Endodermal cell (in vitro differentiated cells): ENCODE results near the gene ADGRL3. TPM values are rescaled to one million over a fixed set of nuclear protein-coding genes. Genes with fewer than 3 reads are reported as not detected.

Source experiments
- DNase-seq: peaks from one replicate; pipeline ENCODE4 v3.0.0-alpha.2; 2017
- H3K27ac ChIP-seq: 2 replicates; pipeline ENCODE4 v1.5.1; 2013; ENCODE audit warnings: mild to moderate bottlenecking, low read depth, low read length, moderate library complexity
- H3K27me3 ChIP-seq: 2 replicates; pipeline ENCODE4 v1.6.1; 2013; ENCODE audit warnings: mild to moderate bottlenecking, low read length, moderate library complexity; ENCODE audit not compliant: insufficient read depth, control insufficient read depth, poor library complexity, severe bottlenecking
- H3K36me3 ChIP-seq: 2 replicates; pipeline ENCODE4 v1.7.0; 2013; ENCODE audit warnings: mild to moderate bottlenecking, low read length, moderate library complexity; ENCODE audit not compliant: control insufficient read depth, insufficient read depth
- H3K4me1 ChIP-seq: one replicate; pipeline ENCODE4 v1.7.0; 2013; ENCODE audit warnings: low read length; ENCODE audit not compliant: control insufficient read depth, insufficient read depth
- H3K4me3 ChIP-seq: 2 replicates; pipeline ENCODE4 v1.5.1; 2013; ENCODE audit warnings: mild to moderate bottlenecking, low read length, moderate library complexity
- H3K9ac ChIP-seq: 2 replicates; pipeline ENCODE4 v1.6.1; 2013; ENCODE audit warnings: mild to moderate bottlenecking, low read length, moderate library complexity; ENCODE audit not compliant: poor library complexity, severe bottlenecking; ENCODE audit errors: extremely low read depth
- H3K9me3 ChIP-seq: 2 replicates; pipeline ENCODE4 v1.6.1; 2013; ENCODE audit warnings: mild to moderate bottlenecking, low read length, moderate library complexity; ENCODE audit not compliant: control insufficient read depth
- H3K27ac Mint-ChIP-seq: 2 replicates; pipeline ENCODE4 v1.8.0; 2020; ENCODE audit warnings: mixed read lengths
- H3K27me3 Mint-ChIP-seq: 2 replicates; pipeline ENCODE4 v1.8.0; 2021; ENCODE audit warnings: mild to moderate bottlenecking, mixed read lengths; ENCODE audit not compliant: insufficient read depth
- H3K36me3 Mint-ChIP-seq: 2 replicates; pipeline ENCODE4 v1.8.0; 2020; ENCODE audit warnings: low read depth, mixed read lengths
- H3K4me1 Mint-ChIP-seq: 2 replicates; pipeline ENCODE4 v1.8.0; 2020; ENCODE audit warnings: mixed read lengths
- H3K4me3 Mint-ChIP-seq: 2 replicates; pipeline ENCODE4 v1.8.0; 2020; ENCODE audit warnings: mild to moderate bottlenecking, moderate library complexity, mixed read lengths
- H3K9me3 Mint-ChIP-seq: 2 replicates; pipeline ENCODE4 v1.8.0; 2020; ENCODE audit warnings: mild to moderate bottlenecking, mixed read lengths
- CTCF ChIP-seq: fragments of 200-600 bp; sonication (generic); conservative IDR thresholded peaks from 2 replicates; pipeline ENCODE4 v1.5.0; 2021; ENCODE audit warnings: antibody characterized with exemption, mild to moderate bottlenecking
- WGBS, 2 experiments: methylation state at CpG; one replicate each; pipeline versions ENCODE4 v1.1.5 to v1.1.7; 2013; ENCODE audit warnings: missing lambda C conversion rate in 2 of 2, mixed read lengths in 1 of 2; ENCODE audit not compliant: insufficient coverage in 1 of 2, insufficient read length in 1 of 2; 5-methylcytosine and 5-hydroxymethylcytosine counted together
- total RNA-seq, 2 donors: library from RNA; stranded (reverse); fragmentation: NEBNext Ultra II Directional in 1 of 2; extraction: Animal tissue kit (Norgen Biotek cat#: 25700) in 1 of 2; gene quantifications; 2 replicates in 1 of 2; 3 replicates in 1 of 2; pipeline ENCODE4 v1.2.1, GENCODE V29; 2021

ADGRL3 gene
- total RNA-seq, 2 donors from 2014 or later = 9.9 to 10.3 TPM

- no peaks in the 10 kb centered on the region for H3K36me3 Mint-ChIP-seq
- no peaks in the 10 kb centered on the region for H3K4me1 ChIP-seq
- 0% methylated on average over 1 of the region's 1 CpG; no CpG with 5 or more reads in 1 of the 2 experiments for WGBS, 2 experiments
- H3K27ac Mint-ChIP-seq = no peak overlapping the region
- H3K4me3 ChIP-seq = no peak overlapping the region
- no peaks in the 10 kb centered on the region for H3K36me3 ChIP-seq
- H3K4me3 Mint-ChIP-seq = no peak overlapping the region
- no peaks in the 10 kb centered on the region for H3K9me3 Mint-ChIP-seq
- H3K9ac ChIP-seq = no peak overlapping the region
- no peaks in the 10 kb centered on the region for H3K9me3 ChIP-seq
- no peaks in the 10 kb centered on the region for H3K27me3 Mint-ChIP-seq
- no peaks in the 10 kb centered on the region for H3K4me1 Mint-ChIP-seq
- H3K27me3 ChIP-seq = no peaks in the 10 kb centered on the region
- H3K27ac ChIP-seq = no peak overlapping the region
- TF ChIP-seq CTCF = no peak
- DNase-seq = no peak
Measured at GRCh38 chr4:61162116-61162515, 38.0 kb upstream of the ADGRL3 start.

- no peak overlapping the region for H3K27ac ChIP-seq
- no peaks in the 10 kb centered on the region for H3K27me3 Mint-ChIP-seq
- 80% methylated on average over 1 of the region's 1 CpG; no CpG with 5 or more reads in 1 of the 2 experiments for WGBS, 2 experiments
- peaks cover 6% of the 10 kb centered on the region for H3K9me3 ChIP-seq
- H3K9ac ChIP-seq = no peak overlapping the region
- no peak overlapping the region for H3K4me3 ChIP-seq
- H3K4me1 ChIP-seq = no peaks in the 10 kb centered on the region
- H3K4me3 Mint-ChIP-seq = no peak overlapping the region
- no peak for TF ChIP-seq CTCF
- no peaks in the 10 kb centered on the region for H3K4me1 Mint-ChIP-seq
- no peak overlapping the region for H3K27ac Mint-ChIP-seq
- no peaks in the 10 kb centered on the region for H3K9me3 Mint-ChIP-seq
- H3K27me3 ChIP-seq = no peaks in the 10 kb centered on the region
- DNase-seq = no peak
- H3K36me3 ChIP-seq = no peaks in the 10 kb centered on the region
- H3K36me3 Mint-ChIP-seq = no peaks in the 10 kb centered on the region
Measured at GRCh38 chr4:61173799-61174198, 26.3 kb upstream of the ADGRL3 start.

GRCh38 chr4:61175495-61175894 lies 24.6 kb upstream of the ADGRL3 start:
- H3K27ac Mint-ChIP-seq = no peak overlapping the region

More at GRCh38 chr4:61175495-61175894, 24.6 kb upstream of the ADGRL3 start:
- Histone ChIP-seq H3K27me3 (no peaks in the 10 kb centered on the region), H3K4me3 (no peak overlapping the region), H3K9ac (no peak overlapping the region), H3K36me3 (no peaks in the 10 kb centered on the region), H3K4me1 (no peaks in the 10 kb centered on the region), H3K27ac (no peak overlapping the region), H3K9me3 (peaks cover 6% of the 10 kb centered on the region)
- TF ChIP-seq CTCF = no peak
- H3K36me3 Mint-ChIP-seq = no peaks in the 10 kb centered on the region
- WGBS, 2 experiments = 0% methylated on average over 1 of the region's 1 CpG; no CpG with 5 or more reads in 1 of the 2 experiments
- H3K4me1 Mint-ChIP-seq = peaks cover 9% of the 10 kb centered on the region
- H3K27me3 Mint-ChIP-seq = no peaks in the 10 kb centered on the region
- no peak for DNase-seq
- H3K4me3 Mint-ChIP-seq = no peak overlapping the region
- H3K9me3 Mint-ChIP-seq = no peaks in the 10 kb centered on the region
